22Rv1 (cell line): ENCODE measurements around the gene RPP40.

Source experiments
- H3K27ac ChIP-seq: fragments of 450-650 bp; 2 replicates; pipeline ENCODE4 v1.5.1; 2017
- CTCF ChIP-seq: fragments of 450-650 bp; IDR thresholded peaks from 2 replicates; pipeline ENCODE4 v1.5.1; 2017; ENCODE audit warnings: mild to moderate bottlenecking
- ZFX ChIP-seq: fragments of 450-650 bp; IDR thresholded peaks from 2 replicates; pipeline ENCODE4 v1.6.1; 2017; ENCODE audit warnings: antibody characterized with exemption, borderline replicate concordance

The RPP40 gene

DNA sequence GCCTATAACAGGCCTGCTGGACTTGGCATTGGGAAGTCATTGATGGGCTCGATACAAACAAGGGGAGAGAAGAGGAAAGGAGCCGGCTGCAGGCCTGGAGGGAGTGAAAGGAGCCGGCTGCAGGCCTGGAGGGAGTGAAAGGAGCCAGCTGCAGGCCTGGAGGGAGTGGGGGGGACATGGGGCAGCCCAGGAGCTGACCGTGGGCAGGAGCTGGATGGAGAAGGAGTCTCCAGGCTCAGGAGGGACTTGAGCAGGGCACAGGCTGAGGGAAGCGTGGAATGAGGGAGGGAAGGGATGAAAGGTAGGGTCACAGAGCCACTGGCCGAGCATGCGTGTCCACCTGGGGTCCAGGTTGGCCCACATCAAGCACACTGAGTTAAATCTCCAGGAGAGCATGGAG is 32.0 kb downstream of the RPP40 start:
- no peak overlapping the region for H3K27ac ChIP-seq
- TF ChIP-seq CTCF (no peak), ZFX (no peak)

- H3K27ac ChIP-seq: no peak overlapping the region
- no peak for TF ChIP-seq CTCF
- TF ChIP-seq ZFX: no peak
Observed at GRCh38 chr6:4970739-4971395, 33.0 kb downstream of the RPP40 start.

- no peak for TF ChIP-seq CTCF
- TF ChIP-seq ZFX: no peak
- no peak overlapping the region for H3K27ac ChIP-seq
Observed at GRCh38 chr6:4969609-4970285, 34.1 kb downstream of the RPP40 start.

GRCh38 chr6:4967301-4968030 is 36.4 kb downstream of the RPP40 start:
- no peak overlapping the region for H3K27ac ChIP-seq
- TF ChIP-seq CTCF (no peak), ZFX (no peak)

DNA sequence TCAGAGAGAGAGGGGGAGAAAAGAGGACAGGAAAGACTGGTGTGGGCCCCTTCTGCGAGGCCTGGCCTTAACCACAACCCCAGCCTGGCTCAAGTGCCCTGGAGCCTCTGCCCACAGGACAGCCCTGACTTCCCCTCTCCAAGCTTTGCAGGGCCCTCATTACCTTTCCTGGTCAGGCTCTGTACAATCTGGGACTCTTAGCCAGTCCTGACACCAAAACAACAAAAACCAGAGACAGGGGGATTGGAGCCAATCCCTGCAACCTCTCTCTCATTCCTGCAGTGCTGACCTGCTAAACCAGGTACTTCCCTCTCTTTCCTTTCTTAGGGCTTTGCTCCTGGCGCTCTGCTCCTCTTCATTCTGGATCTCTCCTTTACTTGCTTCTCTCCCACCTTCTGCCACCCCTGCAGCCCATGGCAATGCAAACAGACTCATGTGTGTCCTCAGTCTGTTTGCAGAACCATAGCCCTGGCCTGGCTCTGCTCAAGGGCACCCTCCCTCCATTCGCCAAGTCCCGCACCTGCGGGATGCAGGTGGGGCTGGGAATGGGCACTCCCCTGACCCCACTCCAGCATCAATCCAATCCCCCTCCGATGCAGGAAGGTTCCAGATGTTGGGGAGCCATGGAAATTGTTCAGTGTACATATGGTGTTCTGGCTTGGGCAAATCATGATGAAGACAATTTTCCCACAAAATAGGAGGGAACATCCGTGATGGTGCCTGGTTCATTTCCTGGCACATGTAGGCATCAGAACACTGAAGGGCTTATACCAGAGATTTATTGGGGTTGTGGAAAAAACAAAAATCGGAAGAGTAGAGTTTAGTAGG is 38.1 kb downstream of the RPP40 start:
- no peak for TF ChIP-seq ZFX
- no peak overlapping the region for H3K27ac ChIP-seq

DNA sequence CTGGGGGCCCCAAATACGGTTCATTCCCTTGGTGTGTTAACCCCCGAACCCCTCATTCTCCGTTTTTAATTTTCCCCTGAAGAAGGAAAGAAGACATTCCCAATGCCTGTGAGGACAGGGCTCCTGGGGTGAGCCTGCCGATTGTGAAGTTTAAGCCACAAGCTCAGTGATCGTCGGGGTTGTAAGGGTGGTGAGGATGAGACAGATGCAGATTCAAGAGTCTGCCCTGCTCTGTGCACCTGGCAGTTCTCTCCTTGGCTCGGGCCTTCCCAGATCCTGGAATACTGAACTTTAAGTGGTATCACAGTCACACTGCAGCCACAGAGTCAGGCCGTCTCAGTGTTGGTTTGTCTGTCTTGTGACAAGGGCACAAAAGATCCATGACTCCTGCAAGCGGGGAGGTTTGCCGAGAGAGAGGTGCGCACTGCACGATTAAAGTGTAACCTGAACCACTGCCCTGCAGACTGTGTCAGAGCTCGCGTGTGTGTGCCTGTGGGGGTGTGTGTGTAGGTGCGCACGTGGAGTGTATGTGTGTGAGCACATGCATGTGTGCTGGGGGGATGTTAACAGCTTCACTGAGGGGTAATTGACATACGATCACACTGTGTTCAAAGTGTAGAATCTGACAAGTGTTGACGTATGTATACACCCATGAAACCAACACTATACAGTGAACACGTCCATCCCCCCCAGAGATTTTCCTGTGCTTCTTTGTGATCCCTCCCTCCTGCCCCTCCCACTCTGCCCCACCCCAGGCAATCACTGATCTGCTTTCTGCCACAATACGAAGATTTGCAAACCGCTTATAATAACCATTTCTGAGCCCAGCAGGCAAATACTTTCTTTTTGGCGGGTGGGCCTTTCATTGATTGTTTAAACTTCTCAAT is 38.9 kb downstream of the RPP40 start:
- no peak overlapping the region for H3K27ac ChIP-seq
- TF ChIP-seq CTCF (no peak), ZFX (no peak)

- no peak for TF ChIP-seq CTCF
- TF ChIP-seq ZFX: no peak
- no peak overlapping the region for H3K27ac ChIP-seq
Observed at GRCh38 chr6:4962905-4963304, 40.9 kb downstream of the RPP40 start.
